NAMALWA (cell line): ENCODE measurements around the gene NT5DC2.

Experiments
- DNase-seq: peaks from one replicate; pipeline ENCODE4 v3.0.0-alpha.2; 2015; ENCODE audit warnings: low spot score

NT5DC2 gene

DNA sequence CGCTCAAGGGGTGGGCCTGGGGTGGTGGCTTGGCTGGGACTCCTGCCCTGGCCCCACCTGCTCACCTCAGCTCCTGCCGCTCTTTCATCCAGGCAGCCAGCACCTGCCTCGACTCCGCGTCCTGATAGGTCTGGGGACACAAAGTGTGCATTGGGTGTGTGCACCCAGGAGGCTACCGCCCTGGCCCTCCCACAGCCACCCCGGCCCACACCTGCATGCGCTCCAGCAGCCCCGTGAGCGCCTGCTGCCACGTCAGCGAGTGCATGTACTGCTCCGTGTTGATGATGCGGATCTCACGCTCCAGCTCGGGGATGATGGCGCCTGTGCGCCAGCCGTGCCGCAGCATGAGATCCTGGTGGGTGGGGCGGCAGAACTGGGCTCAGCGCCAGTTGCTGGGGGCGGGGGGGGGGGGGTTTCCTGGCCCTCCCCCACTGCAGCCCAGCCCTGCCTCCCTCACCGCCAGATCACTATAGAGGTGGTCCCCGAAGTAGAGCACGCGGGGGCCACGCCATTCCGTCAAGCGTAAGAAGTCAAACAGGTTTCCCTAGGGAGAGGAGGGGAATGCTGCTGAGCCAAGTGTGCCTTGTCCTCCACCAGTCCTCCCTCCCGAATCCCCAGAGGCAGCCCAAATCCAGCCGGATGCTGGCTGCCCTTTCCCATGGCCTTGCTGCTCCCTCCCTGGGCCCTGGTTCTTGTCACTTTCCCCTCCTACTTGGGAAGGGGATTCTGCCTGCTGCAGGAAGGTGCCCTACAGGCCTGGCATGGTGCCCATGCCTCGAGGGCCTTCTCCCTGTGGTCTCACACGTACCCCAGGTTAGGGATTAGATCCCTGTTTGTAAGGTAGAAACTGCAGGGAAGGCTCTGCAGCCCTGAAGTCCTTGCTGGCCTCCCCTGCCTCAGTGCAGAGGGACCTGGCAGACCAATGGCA, 8.6 kb downstream of the NT5DC2 start:
- no peak for DNase-seq

DNA sequence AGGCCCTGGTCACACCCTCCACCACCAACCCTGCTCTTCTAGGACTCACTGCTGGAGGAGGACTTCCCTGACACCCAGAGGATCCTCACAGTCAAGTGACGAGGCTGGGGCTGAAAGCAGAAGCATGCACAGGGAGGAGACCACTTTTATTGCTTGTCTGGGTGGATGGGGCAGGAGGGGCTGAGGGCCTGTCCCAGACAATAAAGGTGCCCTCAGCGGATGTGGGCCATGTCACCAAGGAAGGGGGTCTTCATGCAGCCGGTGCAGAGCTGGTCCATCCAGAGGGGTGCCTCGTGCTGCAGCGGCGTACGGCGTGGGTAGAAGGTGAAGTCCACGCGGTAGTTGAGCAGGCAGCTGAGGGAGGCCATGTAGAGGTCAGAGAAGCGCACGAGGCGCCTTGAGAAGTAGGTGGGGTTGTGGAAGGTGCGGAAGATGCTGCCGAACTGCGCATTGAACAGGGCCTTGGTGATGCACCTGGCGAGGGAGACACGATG, 9.4 kb downstream of the NT5DC2 start:
- no peak for DNase-seq

DNA sequence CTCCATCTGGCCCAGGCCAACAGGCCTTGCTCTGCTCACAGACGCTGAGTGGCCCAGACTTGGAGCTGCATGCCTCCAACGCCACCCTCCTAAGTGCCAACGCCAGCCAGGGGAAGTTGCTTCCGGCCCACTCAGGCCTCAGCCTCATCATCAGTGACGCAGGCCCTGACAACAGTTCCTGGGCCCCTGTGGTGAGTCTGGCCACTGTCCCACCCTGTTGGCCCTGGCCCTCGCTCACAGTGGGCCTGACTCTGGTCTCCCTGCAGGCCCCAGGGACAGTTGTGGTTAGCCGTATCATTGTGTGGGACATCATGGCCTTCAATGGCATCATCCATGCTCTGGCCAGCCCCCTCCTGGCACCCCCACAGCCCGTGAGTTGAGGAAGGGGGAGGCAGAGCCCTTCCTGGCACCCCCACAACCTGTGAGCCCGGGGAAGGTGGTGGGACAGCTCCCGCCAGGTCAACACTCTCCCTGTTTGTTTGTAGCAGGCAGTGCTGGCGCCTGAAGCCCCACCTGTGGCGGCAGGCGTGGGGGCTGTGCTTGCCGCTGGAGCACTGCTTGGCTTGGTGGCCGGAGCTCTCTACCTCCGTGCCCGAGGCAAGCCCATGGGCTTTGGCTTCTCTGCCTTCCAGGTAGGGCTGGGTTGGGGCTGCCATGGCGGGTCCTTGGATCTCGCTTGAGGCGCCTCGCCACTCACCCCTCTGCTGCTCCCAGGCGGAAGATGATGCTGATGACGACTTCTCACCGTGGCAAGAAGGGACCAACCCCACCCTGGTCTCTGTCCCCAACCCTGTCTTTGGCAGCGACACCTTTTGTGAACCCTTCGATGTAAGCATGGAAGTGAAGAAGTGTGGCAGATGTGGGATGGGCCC, 10.0 kb downstream of the NT5DC2 start:
- DNase-seq: no peak

DNA sequence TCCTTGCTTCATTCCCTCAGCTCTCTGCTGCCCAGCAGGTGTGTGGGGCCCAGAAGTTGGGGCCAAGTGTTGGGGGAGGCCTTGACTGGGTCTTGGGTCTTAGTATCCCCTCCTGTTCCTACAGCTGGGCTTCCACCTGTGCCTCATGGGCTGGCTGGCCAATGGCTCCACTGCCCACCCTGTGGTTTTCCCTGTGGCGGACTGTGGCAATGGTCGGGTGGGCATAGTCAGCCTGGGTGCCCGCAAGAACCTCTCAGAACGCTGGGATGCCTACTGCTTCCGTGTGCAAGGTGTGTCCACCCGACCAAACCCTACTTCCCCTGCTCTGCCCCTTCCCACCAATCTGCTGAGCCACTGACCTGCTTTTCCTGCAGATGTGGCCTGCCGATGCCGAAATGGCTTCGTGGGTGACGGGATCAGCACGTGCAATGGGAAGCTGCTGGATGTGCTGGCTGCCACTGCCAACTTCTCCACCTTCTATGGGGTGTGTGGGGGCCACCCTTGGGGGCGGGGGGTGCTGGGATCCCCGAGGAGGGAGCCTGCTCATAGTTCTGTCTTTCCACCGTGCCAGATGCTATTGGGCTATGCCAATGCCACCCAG, 10.9 kb downstream of the NT5DC2 start:
- DNase-seq: no peak

DNA sequence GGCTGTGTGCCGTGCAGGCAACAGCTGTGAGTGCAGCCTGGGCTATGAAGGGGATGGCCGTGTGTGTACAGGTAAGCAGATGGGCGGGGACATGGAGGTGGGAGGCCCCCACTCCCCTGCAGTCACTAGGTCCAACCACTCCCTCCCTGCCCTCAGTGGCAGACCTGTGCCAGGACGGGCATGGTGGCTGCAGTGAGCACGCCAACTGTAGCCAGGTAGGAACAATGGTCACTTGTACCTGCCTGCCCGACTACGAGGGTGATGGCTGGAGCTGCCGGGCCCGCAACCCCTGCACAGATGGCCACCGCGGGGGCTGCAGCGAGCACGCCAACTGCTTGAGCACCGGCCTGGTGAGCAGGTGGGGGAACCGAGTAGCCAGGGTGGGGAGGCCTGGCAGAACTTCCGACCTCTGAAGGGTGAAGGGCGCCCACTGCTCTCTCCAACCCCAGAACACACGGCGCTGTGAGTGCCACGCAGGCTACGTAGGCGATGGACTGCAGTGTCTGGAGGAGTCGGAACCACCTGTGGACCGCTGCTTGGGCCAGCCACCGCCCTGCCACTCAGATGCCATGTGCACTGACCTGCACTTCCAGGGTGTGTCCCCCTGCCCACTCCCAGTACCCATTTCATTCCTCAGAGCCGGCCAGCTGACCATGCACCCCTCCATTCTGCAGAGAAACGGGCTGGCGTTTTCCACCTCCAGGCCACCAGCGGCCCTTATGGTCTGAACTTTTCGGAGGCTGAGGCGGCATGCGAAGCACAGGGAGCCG, 11.6 kb downstream of the NT5DC2 start:
- DNase-seq: no peak

DNA sequence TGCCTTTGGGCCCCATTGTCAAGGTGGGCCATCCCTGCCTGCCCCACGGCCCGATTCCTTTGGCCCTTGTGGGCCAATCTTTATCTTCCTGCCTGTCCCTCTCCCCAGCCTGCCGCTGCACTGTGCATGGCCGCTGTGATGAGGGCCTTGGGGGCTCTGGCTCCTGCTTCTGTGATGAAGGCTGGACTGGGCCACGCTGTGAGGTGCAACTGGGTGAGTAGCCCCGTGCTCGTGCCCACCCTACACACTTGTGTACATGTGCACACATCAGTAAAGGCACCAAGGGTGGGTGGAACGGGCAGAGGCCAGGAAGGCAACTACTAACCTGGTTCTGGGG, 12.2 kb downstream of the NT5DC2 start:
- no peak for DNase-seq

DNA sequence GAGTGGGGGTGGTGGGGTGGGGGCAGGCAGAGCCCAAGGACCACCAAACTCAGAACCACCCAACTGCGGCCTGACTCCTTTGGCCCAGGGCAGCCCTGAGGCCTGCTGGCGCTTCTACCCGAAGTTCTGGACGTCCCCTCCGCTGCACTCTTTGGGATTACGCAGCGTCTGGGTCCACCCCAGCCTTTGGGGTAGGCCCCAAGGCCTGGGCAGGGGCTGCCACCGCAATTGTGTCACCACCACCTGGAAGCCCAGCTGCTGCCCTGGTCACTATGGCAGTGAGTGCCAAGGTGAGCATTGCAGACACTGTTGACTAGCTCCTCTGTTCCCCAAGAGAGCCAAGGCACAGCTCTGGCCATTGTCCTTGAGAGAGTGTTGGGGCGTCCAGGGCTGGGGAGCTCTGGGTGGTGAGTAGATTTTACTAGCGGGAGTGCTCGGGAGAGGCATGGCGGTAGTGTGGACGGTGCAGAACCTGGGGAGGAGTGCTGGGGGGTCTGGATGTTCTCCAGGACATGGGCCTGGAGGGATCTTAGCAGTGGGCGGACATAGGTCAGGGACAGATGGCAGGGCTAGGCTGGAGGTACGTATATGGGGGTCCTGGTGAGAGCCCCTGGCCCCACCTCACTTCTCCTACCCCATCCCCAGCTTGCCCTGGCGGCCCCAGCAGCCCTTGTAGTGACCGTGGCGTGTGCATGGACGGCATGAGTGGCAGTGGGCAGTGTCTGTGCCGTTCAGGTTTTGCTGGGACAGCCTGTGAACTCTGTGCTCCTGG, 12.8 kb downstream of the NT5DC2 start:
- DNase-seq: no peak

DNA sequence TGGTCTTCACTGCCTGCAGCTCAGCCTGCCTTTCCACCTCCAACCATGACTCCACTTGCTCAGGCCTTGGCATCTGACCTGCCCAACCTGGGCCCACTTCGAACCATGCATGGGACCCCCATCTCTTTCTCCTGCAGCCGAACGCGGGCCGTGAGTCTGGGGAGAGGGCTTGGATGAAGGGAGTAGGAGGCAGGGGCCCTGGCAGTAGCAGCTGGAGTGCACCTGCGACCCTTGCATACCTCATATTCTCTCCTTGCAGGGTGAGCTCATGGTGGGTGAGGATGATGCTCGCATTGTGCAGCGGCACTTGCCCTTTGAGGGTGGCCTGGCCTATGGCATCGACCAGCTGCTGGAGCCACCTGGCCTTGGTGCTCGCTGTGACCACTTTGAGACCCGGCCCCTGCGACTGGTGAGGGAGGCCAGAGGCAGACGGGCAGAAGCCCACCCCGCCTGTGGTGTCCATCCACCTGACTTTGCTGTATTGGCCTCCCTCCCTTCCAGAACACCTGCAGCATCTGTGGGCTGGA, 13.5 kb downstream of the NT5DC2 start:
- DNase-seq: no peak

DNA sequence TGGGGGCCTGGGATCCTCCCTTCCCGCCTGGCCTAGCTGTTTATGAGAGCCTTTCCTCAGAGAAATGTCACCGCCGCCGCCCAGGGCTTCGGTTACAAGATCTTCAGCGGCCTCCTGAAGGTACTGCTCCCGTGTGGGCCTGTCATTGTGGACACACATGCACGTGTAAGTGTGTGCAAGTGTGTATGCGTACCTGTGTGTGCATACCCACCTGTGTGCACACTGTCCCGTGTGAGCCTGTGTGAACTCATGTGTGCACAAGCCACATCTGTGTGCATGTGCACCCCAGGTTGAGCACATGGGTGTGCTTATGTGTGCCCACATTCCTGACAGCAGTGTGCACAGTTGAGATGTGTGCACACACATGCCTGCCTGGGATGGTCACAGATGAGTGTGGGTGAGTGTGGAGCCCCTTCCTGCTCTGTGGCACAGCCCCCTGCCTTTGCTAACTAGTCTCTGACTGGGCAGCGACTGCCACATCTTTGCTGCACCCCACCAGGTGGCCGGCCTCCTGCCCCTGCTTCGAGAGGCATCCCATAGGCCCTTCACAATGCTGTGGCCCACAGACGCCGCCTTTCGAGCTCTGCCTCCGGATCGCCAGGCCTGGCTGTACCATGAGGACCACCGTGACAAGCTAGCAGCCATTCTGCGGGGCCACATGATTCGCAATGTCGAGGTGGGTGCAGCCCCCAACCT, 14.1 kb downstream of the NT5DC2 start:
- DNase-seq: no peak

DNA sequence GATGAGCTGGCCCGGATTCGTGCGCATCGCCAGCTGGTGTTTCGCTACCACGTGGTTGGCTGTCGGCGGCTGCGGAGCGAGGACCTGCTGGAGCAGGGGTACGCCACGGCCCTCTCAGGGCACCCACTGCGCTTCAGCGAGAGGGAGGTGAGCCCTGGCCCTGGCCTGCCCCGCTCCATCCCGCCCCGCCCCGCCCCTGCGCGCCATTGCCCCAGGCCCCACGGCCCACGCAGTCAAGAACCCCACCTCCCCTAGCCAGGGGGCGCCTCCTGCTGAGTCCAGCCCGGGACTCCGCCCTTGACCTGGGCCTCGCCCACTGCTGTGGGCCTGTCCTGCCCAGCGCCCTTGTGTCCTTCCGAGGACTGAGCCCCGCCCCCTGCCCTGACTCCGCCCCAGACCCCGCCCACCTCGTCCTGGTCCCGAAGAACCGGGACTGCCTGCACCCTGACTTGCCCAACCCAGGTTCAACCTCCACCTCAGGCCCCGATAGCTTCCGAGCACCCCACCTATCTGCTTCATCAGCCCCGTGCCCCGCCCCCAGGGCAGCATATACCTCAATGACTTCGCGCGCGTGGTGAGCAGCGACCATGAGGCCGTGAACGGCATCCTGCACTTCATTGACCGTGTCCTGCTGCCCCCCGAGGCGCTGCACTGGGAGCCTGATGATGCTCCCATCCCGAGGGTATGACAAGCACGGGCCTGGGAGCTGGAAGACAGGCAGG, 14.8 kb downstream of the NT5DC2 start:
- DNase-seq: no peak

DNA sequence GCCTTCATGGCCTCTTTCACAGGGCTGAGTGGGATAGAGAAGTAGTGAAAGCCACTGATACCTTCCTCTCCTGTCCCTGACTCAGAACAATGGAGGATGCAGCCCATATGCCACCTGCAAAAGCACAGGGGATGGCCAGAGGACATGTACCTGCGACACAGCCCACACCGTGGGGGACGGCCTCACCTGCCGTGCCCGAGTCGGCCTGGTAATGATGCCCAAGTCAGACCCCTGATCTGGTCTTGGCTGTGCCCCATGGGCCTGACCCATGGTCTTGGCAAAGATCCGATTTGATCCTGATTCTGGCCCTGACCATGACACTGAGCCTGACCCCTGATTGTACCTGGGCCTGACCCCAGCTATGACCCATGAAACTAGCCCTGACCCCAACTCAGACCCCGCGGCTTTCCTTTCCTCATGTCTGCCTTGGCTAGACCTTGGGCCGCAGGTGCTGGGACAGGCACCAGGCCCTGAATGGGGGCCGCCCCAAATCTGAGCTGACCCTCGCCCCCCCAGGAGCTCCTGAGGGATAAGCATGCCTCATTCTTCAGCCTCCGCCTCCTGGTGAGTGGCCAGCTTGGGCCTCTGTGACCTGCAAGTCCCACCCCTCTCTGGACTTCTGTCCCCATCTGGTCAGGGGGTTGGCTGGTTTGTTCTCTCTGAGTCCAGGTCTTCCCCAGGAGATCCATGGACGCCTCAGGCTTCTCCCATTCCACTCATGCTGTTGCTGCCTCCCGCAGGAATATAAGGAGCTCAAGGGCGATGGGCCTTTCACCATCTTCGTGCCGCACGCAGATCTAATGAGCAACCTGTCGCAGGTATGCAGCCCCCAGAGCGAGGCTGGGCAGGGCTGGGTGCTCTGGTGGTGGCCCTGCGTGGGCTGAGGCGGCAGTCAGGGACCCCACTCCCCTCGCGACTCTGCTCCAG, 15.6 kb downstream of the NT5DC2 start:
- no peak for DNase-seq

DNA sequence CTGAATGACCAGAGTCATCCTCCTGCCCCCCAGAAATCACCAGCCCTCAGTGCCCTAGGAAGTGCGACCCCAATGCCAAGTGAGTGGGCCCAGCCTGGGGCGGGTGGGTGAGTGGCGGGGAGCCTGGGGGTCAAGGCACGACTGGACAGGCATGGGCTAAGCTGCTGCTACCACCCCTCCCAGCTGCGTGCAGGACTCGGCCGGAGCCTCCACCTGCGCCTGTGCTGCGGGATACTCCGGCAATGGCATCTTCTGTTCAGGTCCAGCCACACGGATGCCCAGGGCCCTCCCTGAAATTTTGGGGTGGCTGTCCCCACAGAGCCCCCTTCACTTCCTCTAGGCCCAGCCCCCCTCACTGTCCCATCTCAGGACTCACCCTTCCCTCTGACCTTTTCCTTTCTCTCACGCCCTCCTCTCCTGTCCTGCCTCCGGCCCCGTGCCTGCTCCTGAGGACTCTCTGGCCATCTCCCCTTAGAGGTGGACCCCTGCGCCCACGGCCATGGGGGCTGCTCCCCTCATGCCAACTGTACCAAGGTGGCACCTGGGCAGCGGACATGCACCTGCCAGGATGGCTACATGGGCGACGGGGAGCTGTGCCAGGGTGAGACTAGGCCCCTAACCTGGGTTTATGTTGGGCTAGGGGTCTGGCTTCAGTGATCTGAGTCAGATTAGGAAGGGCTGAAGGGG, 17.0 kb downstream of the NT5DC2 start:
- DNase-seq: no peak

DNA sequence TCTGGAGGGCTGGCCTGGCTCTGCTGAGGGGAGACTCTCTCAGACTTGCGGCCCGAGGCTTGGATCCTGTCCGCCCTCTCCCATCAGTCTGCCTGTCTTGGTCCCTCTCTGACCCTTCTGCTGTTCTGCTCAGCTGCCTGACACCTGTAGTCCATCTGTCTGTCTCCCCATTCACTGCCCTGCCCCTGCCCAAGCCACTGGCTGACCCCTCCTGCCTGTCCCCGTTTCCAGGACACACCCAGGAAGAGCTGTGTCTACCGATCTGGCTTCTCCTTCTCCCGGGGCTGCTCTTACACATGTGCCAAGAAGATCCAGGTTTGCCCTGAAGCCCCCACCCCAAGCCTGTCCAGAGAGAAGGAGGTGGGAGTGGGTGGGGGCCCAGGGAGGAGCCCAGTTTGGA, 18.5 kb downstream of the NT5DC2 start:
- no peak for DNase-seq

DNA sequence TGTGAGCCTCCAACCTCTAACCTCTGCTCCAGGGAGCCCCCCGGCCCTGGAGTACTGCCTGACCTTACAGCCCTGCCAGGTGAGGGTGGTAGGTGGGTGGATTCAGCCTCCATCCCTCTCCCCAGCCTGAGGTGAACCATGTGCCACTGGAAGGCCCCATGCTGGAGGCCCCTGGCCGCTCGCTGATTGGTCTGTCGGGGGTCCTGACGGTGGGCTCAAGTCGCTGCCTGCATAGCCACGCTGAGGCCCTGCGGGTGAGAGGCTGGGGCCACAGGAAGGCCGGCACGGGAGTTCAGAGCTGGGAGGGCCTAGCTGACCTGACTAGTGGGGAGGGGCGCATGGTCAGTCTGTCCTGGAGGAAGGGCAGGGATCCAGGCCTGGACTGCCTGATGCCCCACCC, 19.1 kb downstream of the NT5DC2 start:
- DNase-seq: no peak

DNA sequence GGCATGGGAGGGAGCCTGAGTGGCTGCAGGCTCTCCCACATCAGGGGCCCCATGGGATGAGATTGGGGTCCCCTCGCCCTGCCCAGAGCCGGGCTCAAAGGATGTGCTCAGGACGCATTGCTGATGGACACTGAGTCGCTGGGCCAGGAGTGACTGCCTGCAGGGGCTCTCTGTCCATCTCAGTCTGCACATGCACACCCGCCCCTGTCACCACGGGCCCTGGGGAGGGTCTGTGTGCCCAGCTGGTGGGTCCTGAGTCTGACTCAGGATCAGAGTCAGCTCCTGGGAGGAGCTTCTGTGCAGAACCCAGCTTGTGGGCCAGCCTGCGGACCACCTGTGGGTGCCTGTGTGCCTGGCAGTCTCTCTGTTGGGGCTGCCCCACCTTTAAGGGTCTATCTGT, 20.4 kb downstream of the NT5DC2 start:
- DNase-seq: no peak

DNA sequence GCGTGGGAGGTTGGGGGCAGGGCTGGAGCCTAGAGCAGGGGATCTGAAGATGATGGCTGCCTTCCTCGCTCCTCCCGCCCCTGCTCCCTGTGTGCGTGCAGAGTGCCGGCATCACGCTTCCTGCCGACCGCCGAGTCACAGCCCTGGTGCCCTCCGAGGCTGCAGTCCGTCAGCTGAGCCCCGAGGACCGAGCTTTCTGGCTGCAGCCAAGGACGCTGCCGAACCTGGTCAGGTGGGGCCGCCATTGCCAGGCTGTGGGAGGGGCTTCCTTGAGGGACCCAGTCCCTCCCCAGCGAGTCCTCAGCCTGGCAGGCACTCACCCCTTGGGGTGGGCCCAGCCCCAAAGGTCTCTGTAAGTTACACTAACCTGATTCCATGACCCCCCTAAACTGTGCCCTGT, 20.9 kb downstream of the NT5DC2 start:
- no peak for DNase-seq

DNA sequence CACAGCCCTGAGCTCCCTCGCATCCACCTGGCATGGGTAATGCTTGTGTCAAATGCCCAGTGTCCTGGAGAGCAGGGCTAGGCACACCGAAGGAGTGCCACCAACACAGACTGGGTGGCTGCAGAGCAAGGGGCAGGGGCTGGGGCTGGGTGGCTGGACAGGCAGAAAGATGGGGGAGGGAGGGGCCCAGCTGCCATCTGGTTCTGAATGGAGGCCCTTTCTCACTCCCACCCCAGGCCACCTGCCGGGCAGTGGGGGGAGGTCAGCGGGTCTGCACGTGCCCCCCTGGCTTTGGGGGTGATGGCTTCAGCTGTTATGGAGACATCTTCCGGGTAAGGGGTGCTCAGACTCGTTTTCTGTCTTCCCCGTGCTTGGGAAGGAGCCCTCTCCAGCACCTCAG, 21.6 kb downstream of the NT5DC2 start:
- DNase-seq: no peak

DNA sequence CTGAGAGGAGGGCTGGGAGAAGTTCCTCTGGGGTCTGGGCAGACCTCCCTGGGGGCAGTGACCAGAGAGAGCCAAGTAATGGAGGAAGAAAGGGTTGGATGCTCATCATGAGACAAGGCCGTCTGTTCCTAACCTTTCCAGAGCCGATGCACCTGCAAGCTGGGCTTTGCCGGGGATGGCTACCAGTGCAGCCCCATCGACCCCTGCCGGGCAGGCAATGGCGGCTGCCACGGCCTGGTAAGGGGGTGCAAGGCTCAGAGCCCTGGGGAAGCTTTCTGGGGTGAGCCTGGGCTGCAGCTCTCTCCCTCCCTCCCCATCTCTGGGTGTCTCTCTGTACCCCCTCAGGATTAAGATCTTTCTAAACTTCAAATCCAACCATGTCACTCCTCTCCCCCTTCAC, 22.1 kb downstream of the NT5DC2 start:
- DNase-seq: no peak
